Keratinocyte (primary cell): Measurements from ENCODE around the gene KNCN. TPM values are rescaled to one million over a fixed set of nuclear protein-coding genes. Genes with fewer than 3 reads are reported as not detected.

Source experiments
- DNase-seq: peaks from one replicate; pipeline ENCODE4 v3.0.0-alpha.2; 2011; ENCODE audit warnings: low read depth, missing footprints, low spot score
- FAIRE-seq: peaks from 2 replicates; lab custom pipeline; 2011; peaks lifted over from hg19 to GRCh38; lab: Jason Lieb, UNC
- H2AFZ ChIP-seq: 2 replicates; pipeline ENCODE4 v1.6.0; 2012; ENCODE audit warnings: low read length, control low read depth, inconsistent platforms; ENCODE audit not compliant: control insufficient read depth
- H3K27ac ChIP-seq: 2 replicates; pipeline ENCODE4 v1.5.1; 2011; ENCODE audit warnings: low read length; ENCODE audit not compliant: control insufficient read depth, insufficient read depth
- H3K27me3 ChIP-seq: 3 replicates; pipeline ENCODE4 v1.6.0; 2011; ENCODE audit warnings: low read length; ENCODE audit not compliant: control insufficient read depth, insufficient read depth; ENCODE audit errors: extremely low read depth
- H3K36me3 ChIP-seq, 2 experiments: 2 replicates in 1 of 2; 3 replicates in 1 of 2; pipeline ENCODE4 v1.5.1; 2011; ENCODE audit warnings: low read length in 2 of 2, mild to moderate bottlenecking in 1 of 2; ENCODE audit not compliant: control insufficient read depth in 2 of 2, insufficient read depth in 2 of 2; ENCODE audit errors: extremely low read depth in 1 of 2
- H3K4me1 ChIP-seq: 3 replicates; pipeline ENCODE4 v1.5.1; 2011; ENCODE audit warnings: low read length; ENCODE audit not compliant: control insufficient read depth, insufficient read depth; ENCODE audit errors: extremely low read depth
- H3K4me2 ChIP-seq: 3 replicates; pipeline ENCODE4 v1.6.0; 2011; ENCODE audit warnings: low read depth, low read length; ENCODE audit not compliant: control insufficient read depth, insufficient read depth; ENCODE audit errors: extremely low read depth
- H3K4me3 ChIP-seq, 3 experiments: fragments of 200-600 bp in 1 of 3; sonication (generic) in 1 of 3; 2 replicates in 2 of 3; 3 replicates in 1 of 3; pipeline ENCODE4 v1.5.1; 2011 to 2016; ENCODE audit warnings: low read length in 3 of 3, mild to moderate bottlenecking in 3 of 3, control low read depth in 2 of 3, inconsistent platforms in 1 of 3, low read depth in 1 of 3, mixed read lengths in 1 of 3, mixed run types in 1 of 3, moderate library complexity in 1 of 3; ENCODE audit not compliant: control insufficient read depth in 2 of 3, insufficient read depth in 2 of 3; ENCODE audit errors: extremely low read depth in 1 of 3
- H3K79me2 ChIP-seq: 2 replicates; pipeline ENCODE4 v1.6.0; 2012; ENCODE audit warnings: low read length; ENCODE audit not compliant: control insufficient read depth, insufficient read depth
- H3K9ac ChIP-seq: 3 replicates; pipeline ENCODE4 v1.6.0; 2011; ENCODE audit warnings: low read length; ENCODE audit not compliant: control insufficient read depth, insufficient read depth; ENCODE audit errors: extremely low read depth
- H3K9me1 ChIP-seq: 3 replicates; pipeline ENCODE4 v1.6.0; 2011; ENCODE audit warnings: low read length; ENCODE audit not compliant: control insufficient read depth, insufficient read depth; ENCODE audit errors: extremely low read depth
- H3K9me3 ChIP-seq: 2 replicates; pipeline ENCODE4 v1.5.1; 2012; ENCODE audit warnings: low read depth, low read length; ENCODE audit not compliant: control insufficient read depth
- H4K20me1 ChIP-seq: 3 replicates; pipeline ENCODE4 v1.6.0; 2011; ENCODE audit warnings: low read length; ENCODE audit not compliant: control insufficient read depth, insufficient read depth; ENCODE audit errors: extremely low read depth
- CTCF ChIP-seq, 3 experiments: IDR thresholded peaks in 1 of 3; conservative IDR thresholded peaks in 1 of 3; optimal IDR thresholded peaks in 1 of 3; 2 replicates in 2 of 3; 3 replicates in 1 of 3; pipeline versions ENCODE3 to v1.5.1; 2011; ENCODE audit warnings: low read length in 3 of 3, mild to moderate bottlenecking in 3 of 3, moderate library complexity in 2 of 3, control low read depth in 1 of 3, inconsistent platforms in 1 of 3; ENCODE audit not compliant: insufficient read depth in 2 of 3; ENCODE audit errors: extremely low read depth in 1 of 3
- EZH2 ChIP-seq: IDR thresholded peaks from one replicate; pipeline ENCODE4 v1.6.1; 2012; ENCODE audit warnings: inconsistent platforms, mild to moderate bottlenecking, low read length, moderate library complexity
- dilution Hi-C: fragments of 300-500 bp; cut with MboI; formaldehyde crosslinking; loops from one replicate; pipeline ENCODE4 v1.7.0; 2020; ENCODE audit warnings: low sequenced_read_pairs; ENCODE audit not compliant: extremely low pct_ligation_motif_present
- polyA plus RNA-seq, 5 experiments: library from polyadenylated mRNA; depleted of rRNA in 3 of 5; stranded (reverse) in 3 of 5; stranded (forward) in 1 of 5; unstranded in 1 of 5; fragments of >200 nt; gene quantifications; 1 replicate in 1 of 5; 2 replicates in 3 of 5; 3 replicates in 1 of 5; pipeline versions ENCODE4 v1.2.1 to v1.2.3, GENCODE V29; 2011 to 2012; ENCODE audit warnings: missing spikeins in 2 of 5, low read depth in 1 of 5, low replicate concordance in 1 of 5

Gene KNCN
- polyA plus RNA-seq, 1 donor (not counting 4 experiments of a cell fraction or from before 2014, with no cell fraction given): not detected

- Histone ChIP-seq H3K9me3 (no peaks in the 10 kb centered on the region), H3K4me3 (no peak overlapping the region), H3K4me1 (peaks cover 30% of the 10 kb centered on the region), H3K36me3 (no peaks in the 10 kb centered on the region), H4K20me1 (no peaks in the 10 kb centered on the region), H3K9ac (no peak overlapping the region), H3K27me3 (peaks cover 15% of the 10 kb centered on the region), H3K27ac (no peak overlapping the region), H3K9me1 (no peaks in the 10 kb centered on the region), H2AFZ (no peak overlapping the region), H3K79me2 (no peaks in the 10 kb centered on the region), H3K4me2 (no peak overlapping the region)
- DNase-seq (no peak), FAIRE-seq (no peak)
- TF ChIP-seq EZH2 (no peak), CTCF (optimal IDR thresholded peaks at IDR 0.05 in 1 of 3, IDR thresholded peaks at IDR 0.05 in 1 of 3, conservative IDR thresholded peaks at IDR 0.05 in 1 of 3; ENCODE audit: extremely low read depth in 1 of 3, insufficient read depth in 2 of 3, low read length in 3 of 3) (no peak)
- dilution Hi-C loops: no loop called here
Measured at GRCh38 chr1:46526691-46527291, 24.7 kb downstream of the KNCN start.

- H3K9me1 ChIP-seq: no peaks in the 10 kb centered on the region
- H3K9ac ChIP-seq: no peak overlapping the region
- no peak overlapping the region for H3K4me2 ChIP-seq
- peaks cover 31% of the 10 kb centered on the region for H3K4me1 ChIP-seq
- H3K79me2 ChIP-seq: no peaks in the 10 kb centered on the region
- peaks cover 15% of the 10 kb centered on the region for H3K27me3 ChIP-seq
- H3K36me3 ChIP-seq: no peaks in the 10 kb centered on the region
- H3K27ac ChIP-seq: no peak overlapping the region
- no peak overlapping the region for H3K4me3 ChIP-seq
- H4K20me1 ChIP-seq: no peaks in the 10 kb centered on the region
- TF ChIP-seq EZH2: no peak
- no peak for TF ChIP-seq CTCF (optimal IDR thresholded peaks at IDR 0.05 in 1 of 3, IDR thresholded peaks at IDR 0.05 in 1 of 3, conservative IDR thresholded peaks at IDR 0.05 in 1 of 3; ENCODE audit: extremely low read depth in 1 of 3, insufficient read depth in 2 of 3, low read length in 3 of 3)
- H2AFZ ChIP-seq: no peak overlapping the region
- DNase-seq: no peak
- H3K9me3 ChIP-seq: no peaks in the 10 kb centered on the region
- no peak for FAIRE-seq
- dilution Hi-C loops: no loop called here
Measured at GRCh38 chr1:46526013-46526690, 25.3 kb downstream of the KNCN start.
